ENCODE results near the gene UBP1. TPM values are rescaled to one million over a fixed set of nuclear protein-coding genes. Genes with fewer than 3 reads are reported as not detected.
A peak's percentile ranks its signal among the peaks of the same experiment; 100 is the strongest.

The UBP1 gene
- total and polyA plus RNA-seq, 9 of the 15 experiments (the other 6 are each of a cell fraction or from before 2014, with no cell fraction given) = 13.6 to 143 (median 79.6) TPM

DNA sequence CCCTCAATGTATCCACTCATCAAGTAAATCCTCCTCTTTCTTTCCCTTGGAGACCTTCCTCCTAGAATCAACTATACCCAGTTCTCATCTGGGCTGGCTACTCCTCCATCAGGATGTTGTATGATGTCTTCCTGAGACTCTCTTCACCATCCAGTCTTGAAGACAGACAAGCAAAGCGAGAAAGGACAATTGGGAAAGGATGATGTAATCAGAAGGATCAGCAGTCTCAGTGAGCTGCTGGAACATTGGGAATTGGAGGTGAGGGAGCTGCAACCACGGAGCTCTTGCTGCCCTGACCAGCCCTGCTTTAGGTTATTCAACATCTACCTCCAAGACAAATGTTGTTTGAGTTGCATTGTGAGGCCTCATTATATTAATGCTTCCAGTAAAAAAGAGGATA is 48.0 kb upstream of the UBP1 start:
- Histone ChIP-seq H3K4me3 (no peak overlapping the region), H3K4me1 (replicated peaks in 1 of 2; ENCODE audit: control insufficient read depth in 2 of 2, insufficient read depth in 2 of 2, low read length in 2 of 2) (peaks cover 4 to 7% of the 10 kb centered on the region in 2 experiments; a peak in 4 of 5 replicates), H3K9ac (ENCODE audit: insufficient read depth in 1 of 2, low read depth in 2 of 2, low read length in 2 of 2) (no peak overlapping the region), H3K36me3 (ENCODE audit: control insufficient read depth, insufficient read depth, low read length) (no peaks in the 10 kb centered on the region), H2AFZ (ENCODE audit: low read depth, low read length) (no peak overlapping the region), H3K9me1 (ENCODE audit: control insufficient read depth, insufficient read depth, low read length) (no peaks in the 10 kb centered on the region), H3K27me3 (ENCODE audit: control insufficient read depth in 2 of 2, insufficient read depth in 2 of 2, low read length in 2 of 2) (no peaks in the 10 kb centered on the region), H4K20me1 (replicated peaks; ENCODE audit: control insufficient read depth, insufficient read depth, low read length) (no peaks in the 10 kb centered on the region), H3K27ac (ENCODE audit: extremely low read depth, low read depth, low read length) (no peak overlapping the region), H3K9me3 (replicated peaks; ENCODE audit: control insufficient read depth, insufficient read depth, low read depth, low read length) (no peaks in the 10 kb centered on the region), H3K79me2 (ENCODE audit: control insufficient read depth, insufficient read depth, low read length) (no peaks in the 10 kb centered on the region), H3K4me2 (ENCODE audit: insufficient read depth, low read length) (no peak overlapping the region)
- no TSS peak for BruUV-seq (replicated peaks)
- WGBS (ENCODE audit: insufficient coverage, low coverage, missing lambda C conversion rate) = 20% methylated on average over 2 of the region's 2 CpGs
- DNase-seq (ENCODE audit: extremely low read depth in 1 of 4, low spot score in 3 of 4) = no peak
- intact Hi-C loops (cut with micrococcal nuclease) (no loop called here), in situ Hi-C loops (cut with MboI) (no loop called here)
- no peak for FAIRE-seq
- ChIA-PET POLR2A (interaction anchor here (0.9 kb wide), 1 partner anchor 8 kb away, joined by 3 read pairs; no protein-coding TSS in a partner anchor), CTCF (ENCODE audit: low intra/inter-chr PET ratio) (no interaction called here)
- TF ChIP-seq, protein P1, sequence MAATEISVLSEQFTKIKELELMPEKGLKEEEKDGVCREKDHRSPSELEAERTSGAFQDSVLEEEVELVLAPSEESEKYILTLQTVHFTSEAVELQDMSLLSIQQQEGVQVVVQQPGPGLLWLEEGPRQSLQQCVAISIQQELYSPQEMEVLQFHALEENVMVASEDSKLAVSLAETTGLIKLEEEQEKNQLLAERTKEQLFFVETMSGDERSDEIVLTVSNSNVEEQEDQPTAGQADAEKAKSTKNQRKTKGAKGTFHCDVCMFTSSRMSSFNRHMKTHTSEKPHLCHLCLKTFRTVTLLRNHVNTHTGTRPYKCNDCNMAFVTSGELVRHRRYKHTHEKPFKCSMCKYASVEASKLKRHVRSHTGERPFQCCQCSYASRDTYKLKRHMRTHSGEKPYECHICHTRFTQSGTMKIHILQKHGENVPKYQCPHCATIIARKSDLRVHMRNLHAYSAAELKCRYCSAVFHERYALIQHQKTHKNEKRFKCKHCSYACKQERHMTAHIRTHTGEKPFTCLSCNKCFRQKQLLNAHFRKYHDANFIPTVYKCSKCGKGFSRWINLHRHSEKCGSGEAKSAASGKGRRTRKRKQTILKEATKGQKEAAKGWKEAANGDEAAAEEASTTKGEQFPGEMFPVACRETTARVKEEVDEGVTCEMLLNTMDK (IDR thresholded peaks at IDR 0.05; ENCODE audit: borderline replicate concordance, insufficient read depth, low read depth, low read length, poor library complexity, severe bottlenecking) = no peak
- TF ChIP-seq, protein P2, sequence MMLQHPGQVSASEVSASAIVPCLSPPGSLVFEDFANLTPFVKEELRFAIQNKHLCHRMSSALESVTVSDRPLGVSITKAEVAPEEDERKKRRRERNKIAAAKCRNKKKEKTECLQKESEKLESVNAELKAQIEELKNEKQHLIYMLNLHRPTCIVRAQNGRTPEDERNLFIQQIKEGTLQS (IDR thresholded peaks at IDR 0.05) = peak; percentile 60
- TF ChIP-seq, protein P2 (CRISPR knock-in tag; conservative IDR thresholded peaks at IDR 0.05) = no peak
- TF ChIP-seq EHMT2 (IDR thresholded peaks at IDR 0.05) = no peak
- TF ChIP-seq CEBPG (CRISPR knock-in tag; IDR thresholded peaks at IDR 0.05) = no peak
- peak in 1 of 2 experiments; percentile 57; a peak in 2 of 4 replicates for TF ChIP-seq CEBPG (tag; conservative IDR thresholded peaks at IDR 0.05 in 1 of 2, IDR thresholded peaks at IDR 0.05 in 1 of 2)
- no peak for ATAC-seq
